D721Med (cell line): ENCODE measurements around the gene EPS8L2.

ENCODE experiments used
- DNase-seq: peaks from one replicate; pipeline ENCODE4 v3.0.0; 2011; ENCODE audit warnings: low spot score; ENCODE audit not compliant: insufficient read length
- FAIRE-seq: peaks from 2 replicates; lab custom pipeline; 2011; peaks lifted over from hg19 to GRCh38; lab: Jason Lieb, UNC
- TF ChIP-seq, protein P1 (sequence below): IDR thresholded peaks from 2 replicates; pipeline ENCODE4 v1.5.1; 2012; ENCODE audit warnings: mild to moderate bottlenecking, control low read depth; ENCODE audit not compliant: insufficient read depth; ENCODE audit errors: missing control alignments

Gene EPS8L2

GRCh38 chr11:660681-661444 lies 45.2 kb upstream of the EPS8L2 start:
- FAIRE-seq (no peak), DNase-seq (no peak)
- TF ChIP-seq, protein P1, sequence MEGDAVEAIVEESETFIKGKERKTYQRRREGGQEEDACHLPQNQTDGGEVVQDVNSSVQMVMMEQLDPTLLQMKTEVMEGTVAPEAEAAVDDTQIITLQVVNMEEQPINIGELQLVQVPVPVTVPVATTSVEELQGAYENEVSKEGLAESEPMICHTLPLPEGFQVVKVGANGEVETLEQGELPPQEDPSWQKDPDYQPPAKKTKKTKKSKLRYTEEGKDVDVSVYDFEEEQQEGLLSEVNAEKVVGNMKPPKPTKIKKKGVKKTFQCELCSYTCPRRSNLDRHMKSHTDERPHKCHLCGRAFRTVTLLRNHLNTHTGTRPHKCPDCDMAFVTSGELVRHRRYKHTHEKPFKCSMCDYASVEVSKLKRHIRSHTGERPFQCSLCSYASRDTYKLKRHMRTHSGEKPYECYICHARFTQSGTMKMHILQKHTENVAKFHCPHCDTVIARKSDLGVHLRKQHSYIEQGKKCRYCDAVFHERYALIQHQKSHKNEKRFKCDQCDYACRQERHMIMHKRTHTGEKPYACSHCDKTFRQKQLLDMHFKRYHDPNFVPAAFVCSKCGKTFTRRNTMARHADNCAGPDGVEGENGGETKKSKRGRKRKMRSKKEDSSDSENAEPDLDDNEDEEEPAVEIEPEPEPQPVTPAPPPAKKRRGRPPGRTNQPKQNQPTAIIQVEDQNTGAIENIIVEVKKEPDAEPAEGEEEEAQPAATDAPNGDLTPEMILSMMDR, result no peak

DNA sequence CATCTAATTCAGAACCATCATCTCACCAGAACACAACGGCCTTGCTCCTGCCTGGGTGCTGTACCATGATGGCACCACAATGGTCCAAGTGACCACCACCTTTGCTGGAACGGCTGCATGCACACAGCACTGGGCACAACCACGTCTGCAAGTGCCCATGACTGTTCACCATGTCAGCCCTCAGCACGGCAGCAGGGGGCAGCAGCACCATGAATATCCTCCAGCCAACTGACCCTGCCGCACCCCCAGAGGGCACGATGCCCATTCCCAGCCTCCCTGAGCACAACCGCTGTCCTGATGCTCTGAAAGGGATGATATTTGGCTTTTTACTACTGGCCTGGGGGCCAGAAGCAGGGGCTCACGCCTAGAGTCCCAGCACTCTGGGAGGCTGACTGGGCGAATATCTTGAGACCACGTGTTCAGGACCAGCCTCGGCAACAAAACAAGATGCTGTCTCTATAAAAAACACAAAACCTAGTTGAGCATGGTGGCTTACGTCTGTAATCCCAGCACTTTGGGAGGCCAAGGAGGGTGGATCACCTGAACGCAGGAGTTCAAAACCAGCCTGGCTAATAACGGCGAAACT lies 43.2 kb upstream of the EPS8L2 start:
- TF ChIP-seq, protein P1, result peak; percentile 51
- no peak for DNase-seq
- no peak for FAIRE-seq

GRCh38 chr11:665062-665703 lies 40.8 kb upstream of the EPS8L2 start:
- DNase-seq (no peak), FAIRE-seq (no peak)
- TF ChIP-seq, protein P1, result no peak

GRCh38 chr11:665704-666281 lies 40.2 kb upstream of the EPS8L2 start:
- FAIRE-seq, result no peak

DNA sequence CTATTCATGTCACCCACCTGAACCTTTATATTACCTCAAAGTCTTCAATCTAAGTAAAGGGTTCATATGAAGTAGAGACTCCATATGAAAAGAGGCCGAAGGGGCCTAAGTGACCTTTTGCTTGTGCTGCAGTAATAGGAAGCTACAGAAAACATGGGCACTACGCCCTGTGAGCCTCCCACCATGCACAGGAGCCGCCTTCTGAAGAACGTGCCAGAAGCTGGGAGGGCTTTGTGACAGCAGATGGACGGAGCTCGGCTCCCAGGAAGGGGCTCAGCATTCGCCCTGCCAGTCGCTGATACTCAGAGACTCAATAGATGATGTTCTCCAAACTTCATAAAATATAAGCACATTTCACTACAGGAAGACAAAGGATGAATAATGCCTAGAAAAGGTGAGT lies 32.2 kb upstream of the EPS8L2 start:
- TF ChIP-seq, protein P1, result no peak
- FAIRE-seq (no peak), DNase-seq (no peak)

More at GRCh38 chr11:665704-666281, 40.2 kb upstream of the EPS8L2 start:
- DNase-seq, result no peak
- TF ChIP-seq, protein P1, result no peak

DNA sequence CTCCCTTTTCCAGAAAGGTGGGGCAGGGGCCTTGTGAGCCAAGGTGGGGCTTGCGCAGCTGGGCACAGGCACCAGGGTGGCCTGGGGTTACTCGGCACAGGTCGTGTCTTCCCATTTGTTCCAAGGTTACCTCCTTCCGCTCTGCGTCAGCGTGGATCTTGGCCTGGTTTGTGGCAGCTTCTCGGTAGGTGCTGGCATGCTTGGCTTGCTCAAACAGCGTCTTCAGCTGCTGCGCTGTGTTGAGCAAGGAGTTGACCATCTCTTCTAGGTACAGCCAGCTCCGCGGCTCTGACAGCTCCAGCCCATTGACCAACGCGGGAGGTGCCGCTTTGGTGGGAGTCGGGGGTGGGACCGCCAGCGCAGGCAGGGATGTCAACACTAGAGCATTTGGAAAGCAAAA lies 31.6 kb upstream of the EPS8L2 start:
- DNase-seq, result no peak
- TF ChIP-seq, protein P1, result no peak
- no peak for FAIRE-seq
